ENCODE measurements around the gene OR52N5. TPM values are rescaled to one million over a fixed set of nuclear protein-coding genes. Genes with fewer than 3 reads are reported as not detected.

OR52N5 gene
- total RNA-seq, 1 donor, result under 0.01 TPM

- no peak for DNase-seq (ENCODE audit: low read depth)
- TF ChIP-seq CTCF (IDR thresholded peaks at IDR 0.05; ENCODE audit: insufficient read depth, low read depth, low read length), result no peak
- H3K4me3 ChIP-seq (ENCODE audit: low read depth, low read length), result no peak within 1 kb of the TSS
These were observed 29.2 kb downstream of the OR52N5 start, which contains the start of gene OR52N4 for GRCh38 chr11:5753943-5754342. TSS of gene OR52N4 (plus strand) at chr11:5754243. CDS start at chr11:5754741, 498 bp downstream.

GRCh38 chr11:5749836-5750235 lies 33.3 kb downstream of the OR52N5 start:
- no peak for TF ChIP-seq CTCF (IDR thresholded peaks at IDR 0.05; ENCODE audit: insufficient read depth, low read depth, low read length)
- no peak for DNase-seq (ENCODE audit: low read depth)
- H3K4me3 ChIP-seq (ENCODE audit: low read depth, low read length), result no peak overlapping the region

- TF ChIP-seq CTCF (IDR thresholded peaks at IDR 0.05; ENCODE audit: insufficient read depth, low read depth, low read length), result no peak
- no peak overlapping the region for H3K4me3 ChIP-seq (ENCODE audit: low read depth, low read length)
These were observed 36.5 kb downstream of the OR52N5 start for GRCh38 chr11:5746614-5747013.

GRCh38 chr11:5738431-5738830 lies 44.7 kb downstream of the OR52N5 start:
- no peak for DNase-seq (ENCODE audit: low read depth)
- TF ChIP-seq CTCF (IDR thresholded peaks at IDR 0.05; ENCODE audit: insufficient read depth, low read depth, low read length), result no peak
- no peak overlapping the region for H3K4me3 ChIP-seq (ENCODE audit: low read depth, low read length)

More at GRCh38 chr11:5746614-5747013, 36.5 kb downstream of the OR52N5 start:
- no peak for DNase-seq (ENCODE audit: low read depth)

- H3K4me3 ChIP-seq (ENCODE audit: low read depth, low read length), result no peak overlapping the region
- no peak for DNase-seq (ENCODE audit: low read depth)
- TF ChIP-seq CTCF (IDR thresholded peaks at IDR 0.05; ENCODE audit: insufficient read depth, low read depth, low read length), result no peak
These were observed 45.3 kb downstream of the OR52N5 start for GRCh38 chr11:5737670-5738392.

- TF ChIP-seq CTCF (IDR thresholded peaks at IDR 0.05; ENCODE audit: insufficient read depth, low read depth, low read length), result no peak
- no peak overlapping the region for H3K4me3 ChIP-seq (ENCODE audit: low read depth, low read length)
- DNase-seq (ENCODE audit: low read depth), result peak; percentile 20
These were observed 46.1 kb downstream of the OR52N5 start for GRCh38 chr11:5737091-5737490.

- TF ChIP-seq CTCF (IDR thresholded peaks at IDR 0.05; ENCODE audit: insufficient read depth, low read depth, low read length), result no peak
- no peak for DNase-seq (ENCODE audit: low read depth)
- no peak within 1 kb of the TSS for H3K4me3 ChIP-seq (ENCODE audit: low read depth, low read length)
These were observed 46.8 kb downstream of the OR52N5 start, which contains the start of gene OR56B1 for GRCh38 chr11:5736396-5736795. TSS of gene OR56B1 (plus strand) at chr11:5736448. CDS start at chr11:5736517, 69 bp downstream.
